Caco-2 (cell line): ENCODE measurements around the gene CNOT6L. TPM values are rescaled to one million over a fixed set of nuclear protein-coding genes. Genes with fewer than 3 reads are reported as not detected.

Experiments
- BruUV-seq: library from RNA; stranded (reverse); fragments of 400-500 nt; replicated peaks from 2 replicates; lab custom pipeline; 2021; lab: Mats Ljungman, UMichigan
- CTCF ChIA-PET: fragments of 300-600 bp; sonication (Branson Sonifier 250); formaldehyde crosslinking; loops from one replicate; lab custom pipeline; 2022; ENCODE audit warnings: antibody characterized with exemption; lab: Charles Lee
- POLR2A ChIA-PET: fragments of 300-600 bp; sonication (Branson Sonifier 250); formaldehyde crosslinking; loops from one replicate; lab custom pipeline; 2022; ENCODE audit warnings: antibody characterized with exemption; lab: Charles Lee
- DNase-seq, 2 experiments: peaks; one replicate each; pipeline versions ENCODE4 v3.0.0 to v3.0.0-alpha.2; 2020 to 2022
- H3K27me3 ChIP-seq: replicated peaks from 2 replicates; pipeline ENCODE4 v1.6.0; 2011; ENCODE audit warnings: low read length; ENCODE audit not compliant: control insufficient read depth, insufficient read depth
- H3K36me3 ChIP-seq: 2 replicates; pipeline ENCODE4 v1.5.1; 2011; ENCODE audit warnings: low read length; ENCODE audit not compliant: control insufficient read depth, insufficient read depth
- H3K4me1 ChIP-seq: fragments of 250-450 bp; sonication (Bioruptor Pico); 2 replicates; pipeline ENCODE4 v1.5.1; 2020; ENCODE audit warnings: mild to moderate bottlenecking
- H3K4me3 ChIP-seq: 2 replicates; pipeline ENCODE4 v1.5.1; 2011; ENCODE audit warnings: low read depth, mild to moderate bottlenecking, control low read depth, low read length
- H3K9me3 ChIP-seq: fragments of 250-450 bp; sonication (Bioruptor Pico); 2 replicates; pipeline ENCODE4 v1.5.1; 2020; ENCODE audit warnings: mild to moderate bottlenecking, moderate library complexity
- H3K27ac Mint-ChIP-seq: one replicate; pipeline ENCODE4 v1.8.0; 2022; ENCODE audit warnings: mixed read lengths; ENCODE audit not compliant: unreplicated experiment
- H3K27me3 Mint-ChIP-seq: one replicate; pipeline ENCODE4 v1.8.0; 2022; ENCODE audit warnings: mixed read lengths; ENCODE audit not compliant: insufficient read depth, unreplicated experiment
- H3K36me3 Mint-ChIP-seq: one replicate; pipeline ENCODE4 v1.8.0; 2022; ENCODE audit warnings: mild to moderate bottlenecking, mixed read lengths; ENCODE audit not compliant: insufficient read depth, unreplicated experiment
- H3K4me1 Mint-ChIP-seq: one replicate; pipeline ENCODE4 v1.8.0; 2022; ENCODE audit warnings: low read depth, mixed read lengths; ENCODE audit not compliant: unreplicated experiment
- H3K4me3 Mint-ChIP-seq: one replicate; pipeline ENCODE4 v1.8.0; 2022; ENCODE audit warnings: mild to moderate bottlenecking, moderate library complexity, mixed read lengths; ENCODE audit not compliant: unreplicated experiment
- H3K9me3 Mint-ChIP-seq: one replicate; pipeline ENCODE4 v1.8.0; 2022; ENCODE audit warnings: mixed read lengths; ENCODE audit not compliant: unreplicated experiment
- intact Hi-C: fragments of 100-400 bp; cut with micrococcal nuclease; formaldehyde crosslinking; loops from one replicate; pipeline ENCODE4 v1.10.0; 2022; ENCODE audit not compliant: unreplicated experiment
- total RNA-seq: library from RNA; stranded (reverse); gene quantifications from 2 replicates; pipeline ENCODE4 v1.2.3, GENCODE V29; 2022
- TF ChIP-seq, protein P1 (sequence below), 2 experiments: fragments of 200-600 bp in 1 of 2; IDR thresholded peaks; 1 replicate in 1 of 2; 2 replicates in 1 of 2; pipeline versions ENCODE4 v1.5.1 to v1.8.0; 2011 to 2022; ENCODE audit warnings: antibody characterized with exemption in 1 of 2, control low read depth in 1 of 2, inconsistent platforms in 1 of 2, low read depth in 1 of 2, low read length in 1 of 2, mild to moderate bottlenecking in 1 of 2, moderate library complexity in 1 of 2; ENCODE audit not compliant: insufficient read depth in 1 of 2, severe bottlenecking in 1 of 2, unreplicated experiment in 1 of 2

Gene CNOT6L
- total RNA-seq, 1 experiment from 2014 or later = 18.8 TPM

DNA sequence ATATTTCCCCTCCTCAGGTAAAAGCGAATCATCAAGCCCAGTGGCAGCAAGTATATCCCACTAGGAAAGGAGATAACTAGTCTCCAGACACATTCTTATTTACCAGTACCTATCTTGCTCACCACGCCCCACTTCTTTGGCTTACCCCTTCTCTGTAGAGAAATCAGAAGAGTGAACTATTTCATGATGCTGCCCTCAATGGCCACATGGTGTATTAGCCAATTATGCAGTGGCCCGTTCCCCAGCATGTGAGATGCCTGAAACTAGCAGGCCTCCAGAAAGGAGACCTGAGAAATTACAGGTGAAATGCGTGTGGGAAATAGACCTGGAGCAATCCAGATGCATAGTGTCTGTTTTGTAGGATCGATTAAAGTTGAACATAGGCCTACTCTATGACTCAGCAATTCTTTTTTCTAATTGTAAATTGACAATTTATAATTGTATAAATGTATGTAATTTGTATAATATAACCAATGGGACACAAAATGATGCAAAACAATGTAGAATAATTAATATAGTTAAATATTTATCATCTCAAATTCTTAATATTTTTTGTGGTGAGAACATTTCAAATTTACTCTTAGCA lies 126.2 kb downstream of the CNOT6L start:
- Mint-ChIP-seq H3K9me3 (no peaks in the 10 kb centered on the region), H3K36me3 (no peaks in the 10 kb centered on the region), H3K4me1 (no peaks in the 10 kb centered on the region), H3K27me3 (peaks cover 4% of the 10 kb centered on the region), H3K4me3 (no peak overlapping the region), H3K27ac (no peak overlapping the region)
- DNase-seq = no peak
- intact Hi-C loops = no loop called here
- no TSS peak for BruUV-seq
- H3K4me3 ChIP-seq = no peak overlapping the region
- H3K4me1 ChIP-seq = no peaks in the 10 kb centered on the region; the same call in 1 of the 2 replicates
- ChIA-PET CTCF (no interaction called here), POLR2A (no interaction called here)
- H3K9me3 ChIP-seq = no peaks in the 10 kb centered on the region
- H3K27me3 ChIP-seq = no peaks in the 10 kb centered on the region
- TF ChIP-seq, protein P1, sequence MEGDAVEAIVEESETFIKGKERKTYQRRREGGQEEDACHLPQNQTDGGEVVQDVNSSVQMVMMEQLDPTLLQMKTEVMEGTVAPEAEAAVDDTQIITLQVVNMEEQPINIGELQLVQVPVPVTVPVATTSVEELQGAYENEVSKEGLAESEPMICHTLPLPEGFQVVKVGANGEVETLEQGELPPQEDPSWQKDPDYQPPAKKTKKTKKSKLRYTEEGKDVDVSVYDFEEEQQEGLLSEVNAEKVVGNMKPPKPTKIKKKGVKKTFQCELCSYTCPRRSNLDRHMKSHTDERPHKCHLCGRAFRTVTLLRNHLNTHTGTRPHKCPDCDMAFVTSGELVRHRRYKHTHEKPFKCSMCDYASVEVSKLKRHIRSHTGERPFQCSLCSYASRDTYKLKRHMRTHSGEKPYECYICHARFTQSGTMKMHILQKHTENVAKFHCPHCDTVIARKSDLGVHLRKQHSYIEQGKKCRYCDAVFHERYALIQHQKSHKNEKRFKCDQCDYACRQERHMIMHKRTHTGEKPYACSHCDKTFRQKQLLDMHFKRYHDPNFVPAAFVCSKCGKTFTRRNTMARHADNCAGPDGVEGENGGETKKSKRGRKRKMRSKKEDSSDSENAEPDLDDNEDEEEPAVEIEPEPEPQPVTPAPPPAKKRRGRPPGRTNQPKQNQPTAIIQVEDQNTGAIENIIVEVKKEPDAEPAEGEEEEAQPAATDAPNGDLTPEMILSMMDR (IDR thresholded peaks at IDR 0.05; ENCODE audit: insufficient read depth in 1 of 2, low read depth in 1 of 2, low read length in 1 of 2, severe bottlenecking in 1 of 2, unreplicated experiment in 1 of 2) = no peak
- no peaks in the 10 kb centered on the region for H3K36me3 ChIP-seq

DNA sequence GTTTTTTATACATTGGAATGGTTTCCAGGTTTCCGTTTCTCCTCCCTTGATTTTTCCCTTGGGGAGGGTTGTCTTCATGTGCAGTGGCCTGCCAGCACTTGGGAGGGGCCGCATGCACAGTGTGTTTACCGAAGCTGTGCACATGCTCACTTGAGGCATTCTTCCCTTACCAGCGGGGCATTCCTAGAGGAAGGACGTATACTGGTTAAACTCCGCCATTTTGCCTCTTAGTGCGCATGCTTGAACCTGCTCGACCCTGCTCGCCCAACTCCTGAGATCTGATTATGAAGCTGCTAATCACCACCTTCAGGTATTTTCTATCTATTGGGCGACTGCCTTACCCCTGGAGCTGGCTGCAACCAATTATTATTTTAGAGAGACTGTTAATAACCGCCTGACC lies 137.4 kb downstream of the CNOT6L start:
- ChIA-PET CTCF (no interaction called here), POLR2A (no interaction called here)
- intact Hi-C loops = no loop called here
- Histone ChIP-seq H3K4me1 (no peaks in the 10 kb centered on the region), H3K4me3 (no peak overlapping the region), H3K36me3 (no peaks in the 10 kb centered on the region), H3K27me3 (no peaks in the 10 kb centered on the region), H3K9me3 (no peaks in the 10 kb centered on the region)
- peaks cover 7% of the 10 kb centered on the region for H3K27me3 Mint-ChIP-seq
- no peaks in the 10 kb centered on the region for H3K4me1 Mint-ChIP-seq
- no peaks in the 10 kb centered on the region for H3K36me3 Mint-ChIP-seq
- H3K4me3 Mint-ChIP-seq = no peak overlapping the region
- TF ChIP-seq, protein P1 (IDR thresholded peaks at IDR 0.05; ENCODE audit: insufficient read depth in 1 of 2, low read depth in 1 of 2, low read length in 1 of 2, severe bottlenecking in 1 of 2, unreplicated experiment in 1 of 2) = no peak
- H3K27ac Mint-ChIP-seq = no peak overlapping the region
- no peaks in the 10 kb centered on the region for H3K9me3 Mint-ChIP-seq
- DNase-seq = no peak
- no TSS peak for BruUV-seq

DNA sequence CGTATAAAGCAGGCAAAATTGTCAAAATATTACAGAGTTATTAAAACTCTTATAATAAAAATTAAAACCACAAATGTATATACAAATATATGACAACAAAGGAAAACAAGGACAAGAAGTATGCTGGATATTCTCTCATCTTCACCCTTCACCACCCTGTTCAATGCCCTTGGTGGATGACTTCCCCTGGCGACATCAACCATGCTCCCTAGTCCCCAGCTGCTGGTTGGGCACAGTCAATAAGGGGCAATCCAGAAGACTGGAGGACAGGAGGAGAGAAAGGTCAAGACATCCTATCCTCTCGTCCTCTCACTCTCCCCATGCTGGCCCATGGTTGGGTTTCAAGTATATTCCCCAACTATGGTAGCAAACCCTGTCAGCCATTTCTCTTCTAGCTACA lies 142.3 kb downstream of the CNOT6L start:
- Mint-ChIP-seq H3K4me3 (no peak overlapping the region), H3K9me3 (no peaks in the 10 kb centered on the region), H3K27me3 (peaks cover 6% of the 10 kb centered on the region), H3K36me3 (no peaks in the 10 kb centered on the region), H3K27ac (no peak overlapping the region), H3K4me1 (no peaks in the 10 kb centered on the region)
- no peak overlapping the region for H3K4me3 ChIP-seq
- CTCF ChIA-PET = no interaction called here
- intact Hi-C loops = no loop called here
- no peak for DNase-seq
- no TSS peak for BruUV-seq
- H3K4me1 ChIP-seq = no peaks in the 10 kb centered on the region
- H3K9me3 ChIP-seq = no peaks in the 10 kb centered on the region
- H3K27me3 ChIP-seq = no peaks in the 10 kb centered on the region
- TF ChIP-seq, protein P1 (IDR thresholded peaks at IDR 0.05; ENCODE audit: insufficient read depth in 1 of 2, low read depth in 1 of 2, low read length in 1 of 2, severe bottlenecking in 1 of 2, unreplicated experiment in 1 of 2) = no peak
- POLR2A ChIA-PET = no interaction called here
- no peaks in the 10 kb centered on the region for H3K36me3 ChIP-seq
